ENCODE results near the gene HABP4. TPM values are rescaled to one million over a fixed set of nuclear protein-coding genes. Genes with fewer than 3 reads are reported as not detected.

The HABP4 gene
- polyA plus RNA-seq, 1 experiment = 9.2 TPM

DNA sequence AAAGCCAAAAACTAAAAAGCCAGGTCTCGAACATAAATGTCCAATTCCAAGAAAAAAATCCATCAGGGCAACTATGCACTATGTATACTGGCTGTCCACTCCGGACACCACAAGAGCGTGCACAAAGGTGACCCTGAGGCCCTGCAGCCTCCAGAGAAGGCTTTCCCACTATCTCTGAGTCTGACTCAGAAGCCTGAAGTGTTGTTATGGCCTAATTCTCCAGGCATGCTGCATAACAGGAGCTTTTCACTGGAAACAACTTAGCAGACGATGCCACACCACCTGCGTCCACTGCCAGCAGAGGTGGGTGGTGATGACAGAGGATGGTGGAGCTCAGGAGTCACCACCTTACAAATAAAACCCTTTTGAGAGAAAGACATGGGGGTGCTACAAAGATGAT is 63.7 kb downstream of the HABP4 start:
- POLR2A ChIA-PET = no interaction called here

DNA sequence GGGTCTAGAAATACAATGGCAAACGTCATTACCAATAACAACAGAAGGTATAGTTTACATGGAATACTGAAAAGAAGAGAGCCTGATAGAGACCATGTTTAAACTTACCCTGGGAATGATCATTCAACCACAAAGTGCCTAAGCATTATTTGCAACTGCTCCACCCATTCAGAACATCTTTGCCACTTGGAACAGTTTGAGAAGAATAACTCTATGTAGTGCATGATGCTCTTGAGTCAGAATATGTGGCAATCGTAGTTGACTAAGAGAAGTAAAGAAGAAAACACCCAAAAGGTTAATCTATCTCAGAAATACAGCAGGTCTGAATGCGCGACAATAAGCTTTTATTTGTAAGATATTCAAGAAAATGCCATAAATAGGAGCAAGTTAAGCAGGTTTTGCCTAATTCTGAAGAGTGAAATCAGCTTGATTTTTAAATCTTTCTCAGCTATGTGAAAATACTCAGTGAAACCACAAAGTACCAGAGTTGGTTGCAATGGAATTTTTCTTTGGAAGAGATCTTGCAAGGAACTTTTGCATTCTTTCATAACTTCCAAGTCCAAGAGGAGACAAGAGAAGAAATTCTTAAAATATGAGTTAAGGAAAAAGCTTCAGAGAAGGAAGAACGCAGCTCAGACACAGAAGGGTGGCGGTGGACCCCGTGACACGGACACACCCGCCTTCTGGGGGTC is 64.3 kb downstream of the HABP4 start:
- ChIA-PET CTCF (interaction anchor here (1.1 to 1.4 kb wide), 3 partner anchors 28 to 132 kb away, joined by 3 to 4 read pairs (median 4); no protein-coding TSS in a partner anchor), POLR2A (no interaction called here)
- DNase-seq (ENCODE audit: low read depth) = peak; percentile 57
- no peaks in the 10 kb centered on the region for H3K27me3 ChIP-seq (ENCODE audit: control insufficient read depth, insufficient read depth, low read length)
- no peak overlapping the region for H3K4me3 ChIP-seq (ENCODE audit: low read depth, low read length)
- H3K36me3 ChIP-seq (ENCODE audit: control insufficient read depth, insufficient read depth, low read length) = no peaks in the 10 kb centered on the region
- TF ChIP-seq, protein P1, sequence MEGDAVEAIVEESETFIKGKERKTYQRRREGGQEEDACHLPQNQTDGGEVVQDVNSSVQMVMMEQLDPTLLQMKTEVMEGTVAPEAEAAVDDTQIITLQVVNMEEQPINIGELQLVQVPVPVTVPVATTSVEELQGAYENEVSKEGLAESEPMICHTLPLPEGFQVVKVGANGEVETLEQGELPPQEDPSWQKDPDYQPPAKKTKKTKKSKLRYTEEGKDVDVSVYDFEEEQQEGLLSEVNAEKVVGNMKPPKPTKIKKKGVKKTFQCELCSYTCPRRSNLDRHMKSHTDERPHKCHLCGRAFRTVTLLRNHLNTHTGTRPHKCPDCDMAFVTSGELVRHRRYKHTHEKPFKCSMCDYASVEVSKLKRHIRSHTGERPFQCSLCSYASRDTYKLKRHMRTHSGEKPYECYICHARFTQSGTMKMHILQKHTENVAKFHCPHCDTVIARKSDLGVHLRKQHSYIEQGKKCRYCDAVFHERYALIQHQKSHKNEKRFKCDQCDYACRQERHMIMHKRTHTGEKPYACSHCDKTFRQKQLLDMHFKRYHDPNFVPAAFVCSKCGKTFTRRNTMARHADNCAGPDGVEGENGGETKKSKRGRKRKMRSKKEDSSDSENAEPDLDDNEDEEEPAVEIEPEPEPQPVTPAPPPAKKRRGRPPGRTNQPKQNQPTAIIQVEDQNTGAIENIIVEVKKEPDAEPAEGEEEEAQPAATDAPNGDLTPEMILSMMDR (IDR thresholded peaks at IDR 0.05; ENCODE audit: insufficient read depth, low read depth, low read length) = no peak

More for the DNA sequence above, 63.7 kb downstream of the HABP4 start:
- Histone ChIP-seq H3K27me3 (ENCODE audit: control insufficient read depth, insufficient read depth, low read length) (no peaks in the 10 kb centered on the region), H3K4me3 (ENCODE audit: low read depth, low read length) (no peak overlapping the region), H3K36me3 (ENCODE audit: control insufficient read depth, insufficient read depth, low read length) (no peaks in the 10 kb centered on the region)
- TF ChIP-seq, protein P1 (IDR thresholded peaks at IDR 0.05; ENCODE audit: insufficient read depth, low read depth, low read length) = no peak
- DNase-seq (ENCODE audit: low read depth) = no peak
- CTCF ChIA-PET = no interaction called here

DNA sequence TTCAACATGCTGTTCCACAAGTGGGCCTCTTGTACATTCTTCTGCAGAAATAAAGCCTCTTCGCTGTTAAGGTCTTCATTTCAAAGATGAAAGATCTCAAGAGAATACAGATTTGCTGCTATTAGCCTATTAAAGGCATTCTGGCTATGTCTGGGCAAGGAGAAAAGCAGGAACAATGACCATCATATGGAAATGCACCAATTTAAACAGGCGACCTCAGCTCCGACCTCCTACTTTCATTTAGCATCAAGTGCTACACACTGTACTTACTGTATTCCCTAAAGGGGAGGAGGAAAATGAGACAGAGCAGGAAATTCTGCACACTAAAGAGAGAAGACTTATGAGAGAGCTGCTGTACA is 64.8 kb downstream of the HABP4 start:
- Histone ChIP-seq H3K4me3 (ENCODE audit: low read depth, low read length) (no peak overlapping the region), H3K27me3 (ENCODE audit: control insufficient read depth, insufficient read depth, low read length) (no peaks in the 10 kb centered on the region), H3K36me3 (ENCODE audit: control insufficient read depth, insufficient read depth, low read length) (no peaks in the 10 kb centered on the region)
- TF ChIP-seq, protein P1 (IDR thresholded peaks at IDR 0.05; ENCODE audit: insufficient read depth, low read depth, low read length) = no peak
- ChIA-PET CTCF (interaction anchor here (0.7 to 1.4 kb wide), 4 partner anchors 29 to 135 kb away, joined by 3 to 4 read pairs (median 4); no protein-coding TSS in a partner anchor), POLR2A (no interaction called here)
- DNase-seq (ENCODE audit: low read depth) = no peak

DNA sequence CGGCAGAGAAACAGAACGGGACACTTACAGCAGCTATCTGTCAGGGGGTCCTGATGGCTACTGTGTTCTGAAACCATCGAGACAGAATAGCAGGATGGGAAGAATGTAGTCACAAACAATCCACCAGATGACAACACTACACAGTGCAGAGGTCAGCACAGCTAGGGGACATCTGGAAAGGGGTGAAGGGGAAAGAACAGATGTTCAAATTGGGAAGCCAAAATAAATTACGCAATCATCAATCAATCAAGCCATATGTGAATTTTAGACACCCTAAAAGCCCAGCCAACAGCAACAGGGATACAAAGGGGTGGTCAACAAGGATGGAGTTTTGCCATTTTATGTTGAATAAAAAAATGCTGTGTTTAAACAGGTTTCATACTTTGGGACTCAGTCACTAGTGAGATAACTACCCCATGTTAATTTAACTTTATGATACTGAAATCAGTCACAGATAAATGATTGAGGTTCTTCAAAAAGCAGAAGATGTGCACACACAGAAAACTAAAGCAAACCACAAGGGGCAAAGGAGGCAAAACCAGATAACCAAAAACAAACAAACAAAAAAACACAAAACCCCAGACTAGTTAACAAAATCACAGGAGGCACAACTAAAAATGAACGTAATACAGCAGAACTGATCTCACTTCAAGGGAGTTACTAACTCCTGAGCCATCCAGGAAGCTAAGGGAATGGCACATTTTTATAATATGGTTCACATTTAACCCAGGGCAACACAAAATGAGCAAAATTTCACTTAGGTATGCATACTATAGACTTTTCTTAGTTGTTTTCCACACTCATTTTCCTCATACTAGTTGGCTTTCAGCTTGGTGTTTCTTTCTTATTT is 65.9 kb downstream of the HABP4 start:
- ChIA-PET POLR2A (no interaction called here), CTCF (interaction anchor here (0.7 to 1.4 kb wide), 3 partner anchors 30 to 134 kb away, joined by 3 to 4 read pairs (median 4); no protein-coding TSS in a partner anchor)
- Histone ChIP-seq H3K27me3 (ENCODE audit: control insufficient read depth, insufficient read depth, low read length) (no peaks in the 10 kb centered on the region), H3K4me3 (ENCODE audit: low read depth, low read length) (no peak overlapping the region), H3K36me3 (ENCODE audit: control insufficient read depth, insufficient read depth, low read length) (no peaks in the 10 kb centered on the region)
- TF ChIP-seq, protein P1 (IDR thresholded peaks at IDR 0.05; ENCODE audit: insufficient read depth, low read depth, low read length) = no peak
- no peak for DNase-seq (ENCODE audit: low read depth)

DNA sequence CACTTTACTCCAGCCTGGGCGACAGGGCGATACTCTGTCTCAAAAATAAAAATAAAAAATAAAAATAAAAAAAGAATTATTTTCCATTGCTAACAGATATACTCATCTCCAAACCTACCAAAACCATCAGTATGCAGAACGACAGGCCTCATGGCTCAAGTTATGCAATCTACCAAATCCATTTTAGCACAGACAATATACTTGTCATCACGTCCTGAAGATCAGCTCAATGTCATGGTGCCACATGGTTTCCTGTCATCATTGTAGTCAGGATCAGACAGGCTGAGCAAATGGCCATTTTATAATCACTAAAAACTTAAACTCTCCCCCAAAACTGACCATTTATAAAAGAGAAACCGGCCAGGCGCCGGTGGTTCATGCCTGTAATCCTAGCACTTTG is 69.1 kb downstream of the HABP4 start:
- Histone ChIP-seq H3K36me3 (ENCODE audit: control insufficient read depth, insufficient read depth, low read length) (no peaks in the 10 kb centered on the region), H3K27me3 (ENCODE audit: control insufficient read depth, insufficient read depth, low read length) (no peaks in the 10 kb centered on the region), H3K4me3 (ENCODE audit: low read depth, low read length) (no peak overlapping the region)
- TF ChIP-seq, protein P1 (IDR thresholded peaks at IDR 0.05; ENCODE audit: insufficient read depth, low read depth, low read length) = no peak
- ChIA-PET POLR2A (no interaction called here), CTCF (interaction anchor here (0.9 to 1.5 kb wide), 2 partner anchors 17 to 148 kb away, joined by 3 to 4 read pairs; no protein-coding TSS in a partner anchor)
- no peak for DNase-seq (ENCODE audit: low read depth)

All from BJ (cell line).